ENCODE results near the gene FAM181B.

The FAM181B gene

DNA sequence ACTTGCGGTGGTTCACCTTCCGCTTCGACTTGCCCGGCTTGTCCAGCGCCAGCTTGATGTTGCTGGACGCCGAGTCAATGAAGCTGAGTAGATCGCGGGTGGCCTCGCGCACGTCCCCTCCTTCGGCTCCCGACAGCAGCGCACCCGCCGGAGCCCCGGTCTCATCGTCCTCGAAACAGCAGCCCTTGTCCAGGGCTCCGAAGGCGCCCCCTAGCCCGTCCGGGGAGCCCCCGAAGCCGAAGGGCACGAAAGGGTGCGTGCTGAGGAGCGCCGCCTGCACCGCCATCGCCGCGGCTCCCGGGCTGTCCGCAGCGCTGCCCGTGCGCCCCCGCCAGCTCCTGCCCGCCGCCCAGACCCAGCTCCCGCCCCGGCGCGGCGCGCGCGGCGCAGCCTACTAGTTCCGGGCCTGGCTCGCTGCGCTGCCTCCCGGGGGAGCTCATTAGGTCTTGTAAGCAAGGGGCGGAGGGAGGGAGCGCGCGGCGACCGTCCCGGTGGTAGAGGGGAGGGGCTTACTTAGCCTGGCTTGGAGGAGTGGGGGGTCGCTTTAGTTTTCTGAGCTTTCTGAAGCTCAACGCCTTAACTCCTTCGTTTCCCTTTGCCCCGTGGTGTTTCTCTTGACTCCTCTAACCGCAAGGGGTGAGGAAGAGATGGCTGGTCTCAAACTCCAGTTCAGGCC is at the start of gene FAM181B:
FAM181B (minus strand) TSS at position 421 of the 676 bp plus-strand sequence; CDS start at position 286, 135 bp downstream.
- peak; percentile 67 for DNase-seq

DNA sequence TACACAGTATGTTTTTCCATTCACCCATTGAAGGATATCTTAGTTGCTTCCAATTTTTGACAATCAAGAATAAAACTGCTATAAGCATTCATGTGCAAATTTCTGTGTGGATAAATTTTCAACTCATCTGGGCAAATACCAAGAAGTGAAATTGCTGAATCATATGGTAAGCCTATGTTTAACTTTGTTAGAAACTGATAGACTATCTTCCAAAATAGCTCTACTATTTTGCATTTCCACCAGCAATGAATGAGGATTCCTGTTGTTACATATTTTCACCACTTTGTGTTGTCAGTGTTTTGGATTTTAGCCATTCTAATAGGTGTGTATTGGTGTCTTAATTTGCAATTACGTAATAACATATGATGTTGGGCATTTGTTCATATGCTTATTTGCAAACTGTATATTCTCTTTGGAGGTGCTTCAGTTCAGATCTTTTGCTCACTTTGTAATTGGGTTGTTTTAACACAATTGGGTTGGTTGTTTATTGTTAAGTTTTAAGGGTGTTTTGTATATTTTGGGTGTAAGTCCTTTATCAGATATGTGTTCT is 49.2 kb upstream of the FAM181B start:
- no peak for DNase-seq

GRCh38 chr11:82778776-82779175 is 45.1 kb upstream of the FAM181B start:
- DNase-seq = no peak

DNA sequence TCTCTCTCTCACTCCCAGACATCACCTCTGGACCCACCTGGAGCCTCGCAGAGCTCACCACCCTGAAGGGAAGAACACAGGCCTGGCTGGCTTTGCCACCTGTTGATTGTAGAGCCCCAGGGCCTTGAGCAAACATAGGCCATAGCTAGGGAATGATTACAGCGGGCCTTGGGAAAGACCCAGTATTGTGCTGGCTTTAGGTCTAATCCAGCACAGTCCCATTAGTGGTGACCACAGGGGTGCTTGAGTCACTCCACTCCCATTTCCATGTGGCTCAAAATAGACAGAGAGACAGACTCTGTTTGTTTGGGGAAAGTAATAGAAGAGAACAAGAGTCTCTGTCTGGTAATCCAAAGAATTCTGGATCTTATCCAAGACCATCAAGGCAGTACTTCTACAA is 42.7 kb upstream of the FAM181B start:
- no peak for DNase-seq

DNA sequence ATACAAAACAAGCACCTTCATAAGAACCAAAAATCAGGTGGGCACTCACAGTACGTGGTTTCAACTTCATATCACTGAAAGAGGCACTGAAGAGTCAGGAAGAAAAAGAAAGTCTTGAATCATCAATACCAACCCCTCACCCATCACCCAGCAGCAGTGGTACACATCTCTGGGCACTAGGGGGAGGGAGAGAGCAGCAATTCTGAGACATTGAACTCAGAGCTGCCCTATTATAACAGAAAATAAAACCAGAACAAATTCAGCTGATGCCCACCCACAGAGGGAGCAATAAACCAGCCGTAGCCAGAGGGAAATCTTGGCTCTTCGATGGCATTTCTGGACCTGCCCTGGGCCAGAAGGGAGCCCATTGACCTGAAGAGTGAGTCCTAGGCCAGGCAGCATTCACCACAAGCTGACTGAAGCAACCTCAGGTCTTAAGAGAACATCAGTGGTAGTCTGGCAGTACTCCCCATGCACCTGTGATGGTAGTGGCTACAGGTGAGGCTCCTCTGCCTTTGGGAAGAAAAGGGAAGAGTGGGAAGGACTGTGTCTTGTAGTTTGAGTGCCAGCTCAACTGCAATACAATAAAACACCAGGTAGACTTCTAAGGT is 42.2 kb upstream of the FAM181B start:
- DNase-seq = no peak

DNA sequence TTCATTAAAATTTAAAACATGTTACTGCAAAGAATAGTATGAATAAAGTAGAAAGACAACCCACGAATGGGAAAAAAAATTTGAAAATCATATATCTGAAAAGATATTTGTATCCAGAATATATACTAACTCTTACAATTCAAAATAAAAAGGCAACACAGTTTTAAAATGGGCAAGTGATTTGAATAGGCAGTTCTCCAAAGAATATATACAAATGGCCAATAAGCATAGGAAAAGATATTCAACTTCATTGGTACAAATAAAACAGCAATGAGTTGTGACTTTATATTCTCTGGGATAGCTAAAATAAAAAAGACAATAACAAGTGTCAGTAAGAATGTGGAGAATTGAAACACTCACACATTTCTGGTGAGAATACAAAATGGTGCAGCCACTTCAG is 41.6 kb upstream of the FAM181B start:
- no peak for DNase-seq

DNA sequence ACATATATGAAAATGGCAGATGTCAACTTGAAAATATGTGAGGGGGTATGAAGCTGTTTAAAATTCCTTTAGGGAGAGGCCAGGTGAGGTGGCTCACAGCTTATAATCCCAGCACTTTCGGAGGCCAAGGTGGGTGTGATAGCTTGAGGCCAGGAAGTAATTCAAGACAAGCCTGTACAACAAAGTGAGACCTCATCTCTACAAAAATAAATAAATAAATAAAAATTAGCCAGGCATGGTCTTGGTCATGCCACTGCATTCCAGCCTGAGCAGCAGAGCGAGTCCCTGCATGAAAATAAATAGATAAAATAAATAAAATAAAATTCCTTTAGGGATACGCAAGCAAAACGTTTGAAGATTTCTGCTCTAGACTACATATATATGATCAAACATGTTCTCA is 38.1 kb upstream of the FAM181B start:
- DNase-seq = no peak

DNA sequence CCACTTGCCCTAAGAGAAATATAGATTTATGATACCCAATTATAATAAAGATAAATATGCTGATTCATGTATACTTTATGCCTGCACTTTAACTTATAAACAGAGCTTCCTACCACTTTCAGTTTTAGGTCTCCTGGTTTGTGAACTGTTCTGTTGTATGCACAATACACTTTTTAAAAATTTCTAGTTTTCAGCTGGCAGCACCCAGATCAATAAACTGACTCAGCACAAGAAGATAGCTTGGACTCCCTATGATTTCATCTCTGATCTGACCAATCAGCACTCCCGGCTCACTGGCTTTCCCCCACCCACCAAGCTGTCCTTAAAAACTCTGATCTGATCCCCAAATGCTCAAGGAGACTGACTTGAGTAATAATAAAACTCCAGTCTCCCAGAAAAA is 33.5 kb upstream of the FAM181B start:
- no peak for DNase-seq

DNA sequence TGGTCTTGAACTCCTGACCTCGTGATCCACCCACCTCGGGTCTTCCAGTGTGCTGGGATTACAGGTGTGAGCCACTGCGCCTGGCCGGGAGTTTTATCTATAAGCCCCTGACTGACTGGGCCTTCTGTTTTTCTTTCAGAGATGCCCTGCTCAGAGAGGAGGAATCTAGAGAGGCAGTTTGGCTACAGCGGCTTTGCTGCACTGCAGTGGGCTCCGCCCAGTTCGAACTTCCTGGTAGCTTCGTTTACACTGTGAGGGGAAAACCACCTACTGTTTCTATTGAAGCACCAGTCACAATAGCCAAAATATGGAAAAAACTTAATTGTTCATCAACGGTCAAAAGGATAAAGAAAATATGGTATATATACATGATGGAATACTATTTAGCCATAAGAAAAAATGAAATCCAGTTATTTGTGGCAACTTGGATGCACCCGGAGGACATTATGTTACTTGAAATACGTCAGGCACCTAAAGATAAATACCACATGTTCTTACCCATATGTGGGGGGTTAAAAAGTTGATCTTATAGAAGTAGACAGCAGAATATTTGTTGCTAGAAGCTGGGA is 31.9 kb upstream of the FAM181B start:
- DNase-seq = no peak

DNA sequence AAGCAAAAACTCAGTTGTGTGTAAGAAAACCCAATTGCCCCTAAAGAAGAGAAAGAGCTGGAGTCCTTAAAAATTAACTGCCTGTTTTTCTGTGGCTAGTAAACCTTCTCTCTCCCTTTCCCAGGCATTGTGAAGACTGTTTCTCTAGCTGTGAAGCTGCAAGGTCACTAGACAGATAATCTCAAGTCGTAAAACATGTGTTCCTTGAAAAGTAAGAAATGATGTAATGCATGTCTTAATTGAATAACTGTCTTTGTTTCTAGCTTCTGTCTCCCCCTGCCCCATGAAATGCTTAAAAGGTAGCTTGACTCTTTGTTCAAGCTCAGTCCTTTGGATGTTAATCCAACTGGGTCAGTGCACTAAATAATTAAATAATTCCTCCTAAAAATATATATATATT is 29.5 kb upstream of the FAM181B start:
- DNase-seq = no peak

- no peak for DNase-seq
Observed at GRCh38 chr11:82759649-82760048, 26.0 kb upstream of the FAM181B start.

DNA sequence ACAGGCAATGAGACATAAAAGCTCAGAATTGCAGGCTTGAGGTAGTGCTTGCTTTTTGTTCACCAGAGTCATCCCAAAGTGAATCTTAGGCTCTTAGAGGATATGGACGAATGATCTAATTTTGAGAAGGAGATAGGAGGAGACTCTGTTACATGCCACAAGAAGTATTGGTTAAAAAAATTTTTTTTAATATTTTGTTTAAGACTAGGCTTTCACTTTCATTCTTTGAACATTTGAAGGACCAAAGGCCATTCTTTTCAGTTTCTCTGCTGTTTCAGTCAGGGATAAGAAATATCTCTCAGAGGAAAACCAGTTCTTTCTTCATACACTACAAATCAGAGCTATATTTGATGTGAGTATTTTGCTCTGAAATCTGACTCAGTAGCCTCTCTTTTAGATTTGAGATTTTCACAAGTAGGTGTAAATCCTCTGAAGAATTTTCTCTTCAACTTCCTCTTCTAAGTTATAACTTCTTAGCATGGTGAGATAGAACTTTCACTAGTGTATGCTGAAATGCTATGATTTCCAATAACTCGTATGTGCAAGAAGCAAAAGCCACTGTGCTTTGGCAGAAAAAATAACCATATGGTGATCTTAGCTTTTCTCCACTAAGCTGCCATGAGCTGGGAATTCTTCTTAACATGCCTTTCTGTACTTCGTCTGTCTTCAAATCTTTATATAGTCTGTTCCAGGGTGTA is 24.1 kb upstream of the FAM181B start:
- DNase-seq = no peak

GRCh38 chr11:82756765-82757639 is 23.3 kb upstream of the FAM181B start:
- DNase-seq = no peak

DNA sequence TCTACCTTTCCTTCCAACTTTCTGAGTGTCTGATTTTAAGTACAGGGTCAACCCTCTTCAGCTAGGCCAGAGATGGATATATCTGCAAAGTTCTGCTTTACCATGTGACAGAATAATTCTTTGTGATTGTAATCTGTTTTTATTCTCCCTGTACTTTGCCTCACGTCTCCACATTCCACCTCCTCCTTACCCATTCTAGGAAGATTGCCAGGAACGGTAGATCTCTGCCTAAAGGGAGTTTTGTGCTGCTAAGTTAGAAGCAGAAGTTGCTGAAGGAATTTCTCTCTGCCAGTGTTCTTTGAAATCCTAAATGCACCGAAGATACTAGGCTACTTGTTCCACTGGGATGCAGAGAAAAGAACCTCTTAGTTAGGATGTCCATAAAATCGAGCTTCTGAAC is 20.7 kb upstream of the FAM181B start:
- DNase-seq = no peak

DNA sequence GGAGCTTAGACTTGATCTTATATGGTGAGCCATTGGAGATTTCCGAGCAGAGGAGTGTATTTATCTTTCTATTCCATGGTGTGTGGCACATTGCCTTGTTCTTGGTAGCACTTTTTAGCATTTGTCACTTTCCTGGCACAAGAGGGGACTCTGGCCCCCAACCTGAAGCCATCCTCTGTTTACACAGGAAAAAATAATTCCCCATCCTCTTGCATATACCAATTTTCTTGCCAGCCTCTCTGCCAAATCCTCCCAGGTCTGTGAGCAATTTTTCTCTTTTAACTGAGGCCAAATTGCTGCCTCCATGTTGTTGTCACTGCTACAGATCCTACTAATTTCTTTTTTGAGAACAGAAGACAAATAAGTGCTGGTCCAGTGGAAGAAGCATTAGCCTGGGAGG is 20.3 kb upstream of the FAM181B start:
- no peak for DNase-seq

GRCh38 chr11:82752801-82753200 is 19.1 kb upstream of the FAM181B start:
- no peak for DNase-seq

- no peak for DNase-seq
Observed at GRCh38 chr11:82750643-82751139, 17.0 kb upstream of the FAM181B start.

DNA sequence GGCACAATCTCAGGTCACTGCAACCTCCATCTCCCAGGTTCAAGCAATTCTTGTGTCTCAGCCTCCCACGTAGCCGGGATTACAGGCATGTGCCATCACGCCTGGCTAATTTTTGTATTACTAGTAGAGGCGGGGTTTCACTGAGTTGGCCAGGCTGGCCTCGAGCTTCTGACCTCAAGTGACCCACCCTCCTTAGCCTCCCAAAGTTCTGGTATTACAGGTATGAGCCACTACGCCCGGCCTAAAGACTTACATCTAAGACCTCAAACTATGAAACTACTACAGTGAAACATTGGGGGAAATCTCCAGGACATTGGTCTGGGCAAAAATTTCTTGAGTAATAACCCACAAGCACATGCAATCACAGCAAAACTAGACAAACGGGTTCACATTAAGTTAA is 13.8 kb upstream of the FAM181B start:
- DNase-seq = no peak

GRCh38 chr11:82738091-82738490 is 4.4 kb upstream of the FAM181B start:
- DNase-seq = no peak

GRCh38 chr11:82734120-82734479 is 436 bp upstream of the FAM181B start:
- no peak for DNase-seq

- DNase-seq = peak; percentile 16
Observed at GRCh38 chr11:82732734-82733443, 775 bp downstream of the FAM181B start.

- DNase-seq = no peak
Observed at GRCh38 chr11:82732348-82732733, 1.3 kb downstream of the FAM181B start.

All from NCI-H345 (cell line).